ENCODE data around the gene CD248.
A peak's percentile ranks its signal among the peaks of the same experiment; 100 is the strongest.
"Not testable (repeated sequence)": the region's sequence is repeated elsewhere in the genome, so short reads cannot be mapped to it uniquely, and the experiment has no call there.

The CD248 gene

DNA sequence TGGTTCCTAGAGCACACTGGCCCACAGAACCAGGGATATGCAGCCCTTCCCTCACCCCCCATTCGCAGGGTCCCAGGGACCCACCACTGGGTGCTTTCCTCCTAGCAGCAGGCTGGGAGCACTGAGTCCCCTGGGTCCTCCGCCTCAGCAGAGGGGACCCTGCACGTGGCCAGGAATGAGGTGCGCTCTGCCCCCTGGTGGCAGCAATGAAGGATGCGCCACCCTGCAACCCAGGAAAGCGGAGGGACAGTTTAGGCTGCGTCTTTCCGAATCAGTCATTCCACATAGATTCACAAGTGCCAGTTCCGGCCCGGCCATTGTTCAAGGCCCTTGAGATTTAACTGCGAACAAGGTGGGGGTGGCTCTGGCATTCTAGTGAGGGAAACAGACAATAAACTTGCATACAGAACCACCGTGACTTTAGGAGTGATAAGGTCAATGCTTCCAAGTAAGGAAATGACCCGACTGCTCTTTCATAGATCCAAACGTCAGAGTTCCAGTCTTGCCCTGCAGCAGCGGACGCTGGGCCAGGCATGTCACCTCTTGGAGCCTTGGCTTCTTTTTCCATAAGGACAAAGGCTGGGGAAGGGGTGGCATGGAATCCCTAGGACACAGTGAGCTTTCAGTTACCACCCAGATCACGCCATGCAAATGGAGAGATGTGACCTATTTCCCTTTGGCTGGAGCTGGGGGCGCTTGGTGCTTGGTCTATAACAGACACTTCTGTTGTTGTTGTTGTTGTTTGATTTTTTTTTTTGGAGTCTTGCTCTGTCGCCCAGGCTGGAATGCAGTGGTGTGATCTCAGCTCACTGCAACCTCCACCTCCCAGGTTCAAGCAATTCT lies 11.7 kb upstream of the CD248 start:
- DNase-seq = peak in 50 of 56 donors; percentile 20 to 82 (median 58)

DNA sequence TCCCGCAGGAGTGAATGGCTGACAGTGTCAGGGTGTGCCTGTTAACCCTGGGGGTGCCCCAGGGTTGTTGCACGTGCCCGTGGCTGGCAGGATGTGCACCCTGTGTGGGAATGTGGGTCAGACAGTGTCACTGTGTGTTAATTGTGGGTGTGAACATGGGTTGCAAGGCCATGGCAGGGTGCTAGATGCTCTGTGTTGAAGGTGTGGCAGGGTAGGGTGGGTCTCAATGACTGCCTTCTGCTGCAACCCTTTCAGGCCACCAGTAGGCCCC lies 11.1 kb upstream of the CD248 start:
- no peak for DNase-seq

DNA sequence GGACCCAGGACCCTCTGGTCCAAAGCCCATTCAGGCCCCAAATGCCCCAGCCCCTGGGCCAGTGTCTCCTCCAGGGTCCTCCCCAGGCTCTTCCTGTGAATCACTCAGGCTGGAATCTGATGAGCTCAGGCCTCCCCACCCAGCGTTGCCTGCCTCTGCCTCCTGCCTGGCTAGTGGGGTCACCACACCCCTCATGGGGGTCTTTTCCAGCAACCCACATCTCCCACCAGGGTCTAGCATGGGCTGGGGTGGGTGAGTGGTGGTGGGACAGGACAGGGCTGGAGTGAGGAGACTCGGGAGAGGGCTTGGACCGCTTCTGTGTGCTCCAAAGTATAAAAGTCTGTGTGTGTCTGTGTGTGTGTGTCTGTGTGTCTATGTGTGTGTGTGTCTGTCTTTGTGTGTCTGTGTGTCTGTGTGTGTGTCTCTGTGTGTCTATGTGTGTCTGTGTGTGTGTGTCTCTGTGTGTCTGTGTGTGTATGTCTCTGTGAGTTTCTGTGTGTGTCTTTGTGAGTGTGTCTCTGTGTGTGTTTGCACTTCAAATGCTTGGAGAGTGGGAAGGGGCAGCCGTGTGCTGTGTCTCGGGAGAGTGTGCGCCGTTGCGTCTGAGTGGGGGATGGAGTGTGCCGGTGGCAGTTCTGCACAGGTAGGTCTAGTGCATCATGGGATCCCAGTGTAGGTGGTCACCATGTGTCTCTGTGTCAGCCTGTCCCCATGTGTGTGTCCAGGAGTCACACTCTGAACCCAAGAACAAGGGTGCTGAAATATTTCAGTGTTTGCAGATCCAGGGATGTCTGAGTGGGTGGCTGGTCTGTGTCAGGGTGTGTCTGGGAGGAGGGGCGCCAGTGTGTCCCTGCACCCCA lies 10.6 kb upstream of the CD248 start:
- DNase-seq = no peak

DNA sequence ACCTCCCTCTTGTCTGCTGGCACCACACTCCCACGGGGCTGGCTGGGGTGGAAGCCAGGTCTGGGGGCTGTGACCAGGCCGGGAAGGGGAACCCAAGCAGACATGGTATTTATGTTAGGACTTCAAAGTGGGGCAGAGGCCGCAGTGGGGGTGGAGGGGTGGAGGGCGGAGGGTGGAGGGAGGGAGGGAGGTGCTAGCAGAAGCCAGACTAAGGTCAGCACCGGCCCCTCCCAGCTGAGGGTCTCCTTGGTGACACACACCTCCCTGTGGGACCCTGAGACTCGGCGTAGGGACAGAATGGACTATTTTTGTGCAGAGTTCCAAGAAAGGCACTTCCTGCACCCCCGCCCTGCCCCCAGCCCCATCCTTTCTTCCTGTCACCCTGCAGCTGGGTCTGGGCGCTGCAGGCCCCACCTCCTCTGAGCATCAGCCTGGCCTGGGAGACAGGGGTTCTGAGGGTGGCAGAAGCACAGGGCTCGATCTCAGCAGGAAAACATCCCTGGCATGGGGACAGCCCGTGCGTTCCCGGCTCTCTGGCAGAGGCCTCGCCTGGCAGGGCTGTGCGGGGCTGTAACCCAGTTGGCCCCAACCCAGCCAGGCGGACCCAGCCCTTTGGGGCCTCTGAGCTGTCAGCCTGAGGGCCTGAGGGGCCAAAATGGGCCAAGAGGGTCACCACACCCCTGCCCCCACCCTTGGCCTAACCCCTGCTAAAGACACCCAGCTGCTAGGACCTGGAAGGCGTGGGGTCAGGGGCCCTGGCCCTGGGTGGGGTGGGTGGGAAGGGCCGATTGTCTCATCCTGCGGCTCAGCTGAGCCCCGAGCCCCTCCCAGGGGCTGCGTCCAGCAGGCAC lies 9.6 kb upstream of the CD248 start:
- DNase-seq = peak in 1 of 56 donors; percentile 15

DNA sequence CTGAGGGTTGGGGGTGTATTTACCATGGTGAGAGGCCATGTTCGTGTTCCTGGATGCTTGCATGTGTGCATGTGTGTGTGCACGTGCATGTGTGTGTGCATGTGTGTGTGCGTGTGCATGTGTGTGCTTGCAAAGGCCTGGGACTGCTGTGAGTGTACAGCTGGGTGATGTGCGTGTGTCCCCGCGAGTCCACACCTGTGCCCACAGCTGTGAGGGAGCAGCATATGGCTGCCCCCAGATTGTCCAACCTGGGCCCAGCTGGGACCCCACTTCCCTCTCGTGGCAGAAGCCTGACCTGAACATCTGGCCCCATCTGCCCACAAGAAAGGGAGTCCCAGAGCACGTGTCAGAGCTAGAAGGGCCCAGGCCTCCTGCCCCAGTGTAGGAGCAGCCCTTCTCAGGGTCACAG lies 8.4 kb upstream of the CD248 start:
- DNase-seq = no peak

DNA sequence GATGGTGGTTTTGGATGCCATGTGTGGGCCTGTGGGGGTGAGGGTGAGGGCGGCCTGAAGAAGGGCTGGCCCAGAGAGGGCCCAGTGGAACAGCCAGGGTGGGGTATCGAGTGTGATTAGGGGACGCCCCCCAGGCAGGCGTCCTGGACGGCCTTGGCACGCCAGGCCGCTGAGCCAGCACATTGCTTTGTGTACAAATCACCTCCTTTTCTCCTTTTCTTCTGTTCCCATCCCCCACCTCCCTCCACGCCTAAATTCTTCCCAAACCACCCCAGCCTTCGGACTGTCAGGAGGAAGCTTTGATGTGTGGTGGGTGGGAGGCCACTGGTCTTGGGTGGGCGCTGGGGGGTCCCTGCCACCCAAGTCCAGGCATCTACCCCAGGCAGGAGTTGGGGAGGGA lies 7.8 kb upstream of the CD248 start:
- DNase-seq = no peak

DNA sequence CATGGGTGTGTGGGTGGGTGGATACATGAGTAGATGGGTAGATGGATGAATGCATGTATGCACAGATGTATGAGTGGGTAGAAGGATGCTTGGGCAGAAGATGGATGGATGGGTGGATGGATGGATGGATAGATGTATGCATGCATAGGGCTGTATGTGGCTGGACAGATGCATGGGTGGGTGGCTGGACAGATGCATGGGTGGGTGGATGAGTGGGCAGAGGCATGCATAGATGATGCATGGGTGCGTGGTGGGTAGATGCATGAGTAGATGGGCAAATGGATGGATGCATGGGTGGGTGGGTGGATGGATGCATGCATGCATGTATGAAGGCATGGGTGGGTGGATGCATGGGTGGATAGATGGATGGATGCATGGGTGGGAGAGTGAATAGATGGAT lies 6.8 kb upstream of the CD248 start:
- no peak for DNase-seq

DNA sequence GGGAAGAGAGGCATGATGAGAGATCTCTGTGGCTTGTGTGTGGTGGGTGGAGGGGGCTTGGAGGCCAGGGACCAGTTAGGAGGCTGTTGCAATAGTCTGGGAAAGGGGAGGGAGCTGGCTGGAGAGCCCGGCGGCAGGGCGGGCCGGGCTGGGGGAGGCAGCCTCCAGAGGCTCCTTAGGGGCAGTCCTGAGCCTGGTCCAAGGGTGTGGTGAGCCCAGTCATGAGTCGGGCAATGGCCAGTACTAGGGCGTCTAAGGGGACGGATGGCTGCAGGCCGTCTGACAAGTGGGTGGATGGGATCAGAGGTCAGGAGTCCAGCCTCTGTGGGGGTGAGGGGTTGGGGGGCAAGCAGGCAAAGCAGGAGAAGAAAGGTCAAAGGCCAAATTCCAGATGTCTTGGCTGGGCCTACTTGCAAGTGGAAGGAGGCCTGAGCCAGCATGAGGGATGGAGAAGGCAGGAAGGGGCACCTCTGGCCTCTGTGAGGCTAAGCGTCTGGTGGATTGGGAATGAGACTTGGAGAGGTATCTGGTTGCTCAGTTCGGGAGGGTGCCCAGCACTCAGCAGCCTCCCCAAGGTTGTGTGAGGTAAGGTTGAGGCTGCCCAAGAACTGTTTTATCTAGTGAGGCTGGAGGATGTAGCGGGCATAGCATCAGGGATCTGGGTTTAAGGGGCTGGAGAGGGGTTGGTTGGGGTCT lies 6.0 kb upstream of the CD248 start:
- DNase-seq = no peak

DNA sequence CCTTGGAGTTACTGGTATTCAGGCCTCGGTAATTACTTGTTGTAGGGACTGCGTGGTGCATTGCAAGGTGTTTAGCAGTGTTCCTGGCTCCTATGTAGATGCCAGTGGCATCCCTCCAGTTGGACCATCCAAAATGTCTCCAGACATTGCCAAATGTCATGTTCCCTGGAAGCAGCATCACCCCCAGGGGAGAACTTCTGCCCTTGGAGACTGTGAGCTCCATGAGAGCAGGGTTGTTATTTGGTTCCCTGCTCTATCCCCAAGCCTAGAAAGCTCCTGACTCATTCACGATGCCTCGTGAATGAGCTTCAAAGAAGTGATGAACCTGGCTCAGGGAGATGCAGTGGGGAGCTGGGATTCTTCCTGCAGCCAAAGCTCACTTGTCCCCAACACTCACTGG lies 4.8 kb upstream of the CD248 start:
- no peak for DNase-seq

DNA sequence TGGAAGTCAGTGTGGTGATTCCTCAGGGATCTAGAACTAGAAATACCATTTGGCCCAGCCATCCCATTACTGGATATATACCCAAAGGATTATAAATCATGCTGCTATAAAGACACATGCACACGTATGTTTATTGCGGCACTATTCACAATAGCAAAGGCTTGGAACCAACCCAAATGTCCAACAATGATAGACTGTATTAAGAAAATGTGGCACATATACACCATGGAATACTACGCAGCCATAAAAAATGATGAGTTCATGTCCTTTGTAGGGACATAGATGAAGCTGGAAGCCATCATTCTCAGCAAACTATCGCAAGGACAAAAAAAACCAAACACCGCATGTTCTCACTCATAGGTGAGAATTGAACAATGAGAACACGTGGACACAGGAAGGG lies 3.9 kb upstream of the CD248 start:
- DNase-seq = not testable (repeated sequence)

DNA sequence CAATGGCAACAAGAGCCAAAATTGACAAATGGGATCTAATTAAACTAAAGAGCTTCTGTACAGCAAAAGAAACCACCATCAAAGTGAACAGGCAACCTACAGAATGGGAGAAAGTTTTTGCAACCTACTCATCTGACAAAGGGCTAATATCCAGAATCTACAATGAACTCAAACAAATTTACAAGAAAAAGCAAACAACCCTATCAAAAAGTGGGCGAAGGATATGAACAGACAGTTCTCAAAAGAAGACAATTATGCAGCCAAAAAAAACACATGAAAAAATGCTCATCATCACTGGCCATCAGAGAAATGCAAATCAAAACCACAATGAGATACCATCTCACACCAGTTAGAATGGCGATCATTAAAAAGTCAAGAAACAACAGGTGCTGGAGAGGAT lies 3.4 kb upstream of the CD248 start:
- DNase-seq = not testable (repeated sequence)

DNA sequence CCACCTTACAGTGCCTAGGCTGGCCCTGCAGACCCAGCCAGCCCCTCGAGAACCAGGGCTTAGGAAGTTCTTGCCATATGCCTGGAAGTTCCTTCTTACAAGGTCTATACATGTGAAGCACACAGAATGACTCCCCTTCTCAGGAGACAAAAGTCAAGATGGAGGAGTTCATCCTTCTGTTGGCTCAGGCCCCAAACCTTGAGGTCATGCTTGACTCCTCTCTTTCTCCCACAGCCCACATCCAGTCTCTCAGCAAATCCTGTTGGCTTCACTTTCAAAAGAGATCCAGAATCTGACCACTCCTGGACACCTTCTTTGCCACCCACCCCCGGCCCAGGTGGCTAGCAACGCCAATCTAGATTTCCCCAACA lies 1.7 kb upstream of the CD248 start:
- no peak for DNase-seq

DNA sequence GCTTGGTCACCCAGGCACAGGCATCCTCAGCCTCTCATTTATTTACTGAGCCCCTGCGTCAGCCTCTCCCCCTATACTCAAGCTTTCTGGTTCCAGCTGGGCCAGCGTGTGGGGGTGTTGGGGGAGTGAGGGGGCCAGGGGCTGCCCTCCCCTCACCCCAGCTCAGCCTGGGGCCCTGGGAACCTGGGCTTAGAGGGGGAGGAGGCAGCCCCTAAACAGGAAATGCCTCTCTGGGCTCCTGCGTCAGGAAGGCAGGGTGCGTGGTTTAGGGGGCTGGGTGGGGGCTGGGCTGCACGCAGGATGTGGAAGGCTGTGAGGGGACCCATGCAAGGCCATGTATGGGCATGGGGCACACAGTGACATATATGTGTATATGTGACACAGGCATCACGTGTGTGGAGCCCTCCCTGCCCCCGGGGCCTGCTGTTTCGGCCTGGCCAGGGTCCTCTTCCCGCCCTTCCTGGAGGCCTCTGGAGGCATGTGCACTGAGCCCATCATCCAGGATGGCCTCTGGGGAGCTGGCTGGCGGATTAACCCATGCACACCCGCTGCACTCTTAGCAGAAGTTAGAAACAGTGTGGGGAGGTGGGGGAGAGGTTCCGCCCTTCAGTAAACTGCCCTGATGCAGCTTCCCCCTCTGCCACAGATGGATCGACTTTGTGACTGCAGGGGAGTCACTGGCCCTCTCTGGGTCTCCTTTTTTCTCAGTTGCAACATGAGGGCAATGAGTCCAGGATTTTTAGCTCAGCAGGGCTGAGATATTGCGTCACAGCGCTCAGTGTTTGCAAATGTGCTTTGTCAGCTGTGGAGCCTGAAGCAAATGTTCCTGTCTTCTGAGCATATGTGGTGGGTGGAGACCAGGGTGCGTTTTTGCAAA lies 1.1 kb upstream of the CD248 start:
- peak in 2 of 56 donors; percentile 10 to 13 for DNase-seq

DNA sequence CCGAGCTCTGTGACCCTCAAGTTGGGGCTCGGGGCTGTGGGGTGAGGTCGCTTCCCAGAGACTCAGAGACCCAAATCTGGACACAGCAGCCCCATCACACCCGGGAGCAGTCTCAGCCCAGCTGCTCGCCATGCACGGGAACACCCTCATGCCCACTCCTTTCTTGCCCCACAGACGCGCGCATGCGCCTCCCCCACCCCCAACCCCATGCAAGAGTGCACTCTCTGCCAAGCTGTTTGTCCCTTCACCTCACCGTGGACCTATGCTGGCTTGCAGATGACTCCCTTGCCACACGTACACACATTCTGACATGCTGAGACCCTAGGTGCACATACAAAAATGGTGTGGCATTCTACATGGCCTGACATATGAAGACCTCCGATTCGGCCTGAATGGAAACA lies 478 bp upstream of the CD248 start:
- DNase-seq = peak in 2 of 56 donors; percentile 15 to 22

DNA sequence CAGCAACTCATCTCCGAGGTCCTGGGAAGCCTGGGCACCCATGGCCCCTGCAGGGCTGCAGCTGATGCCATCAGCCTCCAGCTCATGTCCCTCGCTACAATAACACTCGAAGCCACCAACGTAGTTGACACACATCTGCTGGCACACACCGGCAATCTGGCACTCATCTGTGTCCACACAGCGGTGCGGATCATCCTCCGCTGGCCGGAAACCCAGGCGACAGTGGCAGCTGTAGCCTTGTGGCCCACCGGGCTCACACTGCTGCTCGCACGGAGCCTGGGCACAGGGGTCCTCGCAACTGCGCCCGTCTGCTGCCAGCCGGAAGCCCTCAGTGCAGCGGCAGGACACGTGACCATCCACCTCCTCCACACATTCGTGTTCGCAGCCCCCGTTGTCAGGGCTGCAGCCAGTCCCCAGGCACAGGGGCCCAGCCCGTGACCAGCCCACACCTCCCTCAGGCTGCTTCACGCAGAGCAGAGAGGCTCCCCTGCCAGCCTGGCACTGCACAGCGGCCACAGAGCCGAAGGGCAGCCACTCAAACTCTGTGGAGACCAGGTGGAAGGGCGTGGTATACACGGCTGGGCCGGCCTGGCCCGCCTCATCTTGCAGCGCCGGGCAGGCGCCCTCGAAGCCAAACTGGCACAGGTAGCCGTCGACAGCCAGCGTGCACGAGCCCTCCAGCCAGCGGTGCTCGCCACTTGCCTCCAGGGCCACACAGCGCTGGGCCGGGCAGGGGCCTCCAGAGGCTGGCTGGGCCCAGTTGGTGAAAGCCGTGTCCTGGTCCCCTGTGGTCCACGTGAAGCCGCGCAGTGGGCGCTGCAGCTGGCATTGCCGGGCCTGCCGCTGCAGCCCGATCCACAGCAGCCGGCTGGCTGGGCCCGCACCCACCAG lies 678 bp downstream of the CD248 start:
- DNase-seq = no peak

DNA sequence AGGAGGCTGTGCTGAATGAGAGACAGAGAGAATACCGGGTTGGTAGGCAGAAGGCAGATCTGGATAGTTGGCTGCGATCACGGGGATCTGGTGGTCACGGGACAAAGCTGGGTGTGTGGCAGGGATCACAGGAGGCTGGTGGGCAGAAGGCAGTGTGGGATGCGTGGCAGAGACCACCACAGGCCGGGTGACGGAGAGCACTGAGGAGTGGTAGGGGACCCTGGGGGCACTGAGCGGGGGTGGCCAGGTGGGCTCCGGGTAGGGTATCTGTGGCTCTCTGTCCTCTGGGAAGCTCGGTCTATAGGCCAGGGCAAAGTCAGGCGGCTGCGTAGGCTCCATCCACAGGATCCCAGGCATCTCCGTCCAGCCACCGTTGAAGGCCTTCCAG lies 1.4 kb downstream of the CD248 start:
- no peak for DNase-seq

DNA sequence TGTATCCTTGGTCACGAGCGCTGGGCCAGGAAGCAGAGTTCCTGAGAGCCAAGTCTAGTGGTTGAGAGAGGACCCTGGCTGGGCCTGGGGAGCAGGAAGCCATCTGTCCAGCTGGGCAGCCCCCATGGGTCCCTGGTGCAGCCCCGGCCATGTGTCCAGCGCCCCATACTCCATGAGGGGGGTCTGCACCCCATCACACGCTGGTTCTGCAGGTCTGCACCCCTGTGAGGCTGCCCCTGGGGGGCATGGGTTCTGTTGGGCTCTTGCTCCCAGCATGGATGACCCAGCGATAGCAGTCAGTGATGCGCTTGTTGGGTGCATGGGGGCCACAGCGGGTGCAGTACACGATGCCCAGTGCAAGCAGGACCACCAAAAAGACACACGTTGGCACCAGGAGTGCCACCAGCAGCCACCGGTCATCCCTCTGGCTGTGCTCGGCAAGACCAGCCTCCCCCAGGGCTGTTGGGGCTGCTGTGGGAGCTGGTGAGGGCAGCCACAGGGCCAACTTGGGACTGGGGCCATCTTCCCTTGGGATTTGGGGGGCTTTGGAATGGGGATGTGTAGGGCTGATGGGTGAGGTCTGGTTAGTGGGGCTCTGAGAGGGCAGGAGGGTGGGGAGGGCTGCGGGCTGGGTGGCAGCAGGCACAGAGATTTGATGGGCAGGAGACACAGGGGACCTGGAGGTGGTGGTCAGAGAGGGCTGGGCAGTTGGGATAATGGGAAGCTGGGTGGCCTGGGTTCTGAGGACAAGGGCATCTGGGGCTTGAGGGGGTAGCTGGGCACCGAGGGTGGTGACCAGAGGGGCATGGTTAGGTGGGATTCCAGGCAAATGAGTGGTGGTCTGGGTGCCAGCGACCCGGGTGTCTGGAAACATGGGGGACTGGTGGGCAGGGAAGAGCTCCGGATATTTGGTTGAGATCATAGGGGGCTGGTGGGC lies 2.0 kb downstream of the CD248 start:
- DNase-seq = no peak

DNA sequence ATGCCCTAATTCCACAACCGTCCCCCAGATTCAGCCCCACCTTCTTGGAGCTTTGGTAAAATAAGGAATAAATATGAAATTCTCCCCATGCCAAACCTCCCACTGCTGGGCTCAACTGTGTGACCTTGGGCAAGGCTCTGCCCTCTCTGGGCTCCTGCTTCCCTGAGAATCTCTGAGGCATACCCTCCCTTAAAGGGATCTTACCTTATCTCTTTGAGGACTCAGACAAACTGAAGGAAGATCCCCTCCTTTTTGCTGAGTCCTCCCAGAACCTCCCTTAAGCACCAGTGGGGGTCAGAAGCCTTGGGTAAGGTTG lies 2.7 kb downstream of the CD248 start:
- DNase-seq = no peak
